Bronchial epithelial cell (primary cell): ENCODE results near the gene ANKS1A. TPM values are rescaled to one million over a fixed set of nuclear protein-coding genes. Genes with fewer than 3 reads are reported as not detected.

Source experiments
- DNase-seq: peaks from one replicate; pipeline ENCODE4 v3.0.0-alpha.2; 2010; ENCODE audit warnings: low read depth
- FAIRE-seq: peaks from 2 replicates; lab custom pipeline; 2011; peaks lifted over from hg19 to GRCh38; lab: Jason Lieb, UNC
- H3K27me3 ChIP-seq: 2 replicates; pipeline ENCODE4 v1.5.1; 2011; ENCODE audit warnings: low read length; ENCODE audit not compliant: control insufficient read depth, insufficient read depth
- H3K36me3 ChIP-seq: 2 replicates; pipeline ENCODE4 v1.5.1; 2011; ENCODE audit warnings: low read length; ENCODE audit not compliant: control insufficient read depth, insufficient read depth
- H3K4me3 ChIP-seq: 2 replicates; pipeline ENCODE4 v1.5.1; 2011; ENCODE audit warnings: mild to moderate bottlenecking, low read depth, low read length, control low read depth
- CTCF ChIP-seq: IDR thresholded peaks from 2 replicates; pipeline ENCODE4 v1.5.1; 2011; ENCODE audit warnings: mild to moderate bottlenecking, moderate library complexity, low read length, control low read depth, inconsistent platforms; ENCODE audit not compliant: insufficient read depth, severe bottlenecking
- total RNA-seq: library from RNA; depleted of rRNA; stranded (reverse); fragments of >200 nt; gene quantifications from 2 replicates; pipeline ENCODE4 v1.2.1, GENCODE V29; 2014

The ANKS1A gene
- total RNA-seq, 1 donor from 2014 or later: 9.5 TPM

GRCh38 chr6:34967461-34967860 lies 78.4 kb downstream of the ANKS1A start:
- no peak for TF ChIP-seq CTCF
- H3K4me3 ChIP-seq: no peak overlapping the region
- DNase-seq (no peak), FAIRE-seq (no peak)
- H3K27me3 ChIP-seq: no peaks in the 10 kb centered on the region
- H3K36me3 ChIP-seq: no peaks in the 10 kb centered on the region

GRCh38 chr6:34969662-34970265 lies 80.7 kb downstream of the ANKS1A start:
- peak; percentile 98 for DNase-seq
- H3K4me3 ChIP-seq: no peak overlapping the region
- no peak for TF ChIP-seq CTCF
- peak; percentile 88 for FAIRE-seq
- H3K27me3 ChIP-seq: no peaks in the 10 kb centered on the region
- no peaks in the 10 kb centered on the region for H3K36me3 ChIP-seq

- Histone ChIP-seq H3K27me3 (no peaks in the 10 kb centered on the region), H3K4me3 (no peak overlapping the region), H3K36me3 (no peaks in the 10 kb centered on the region)
- DNase-seq (peak; percentile 13), FAIRE-seq (no peak)
- no peak for TF ChIP-seq CTCF
Measured at GRCh38 chr6:34970488-34970887, 81.4 kb downstream of the ANKS1A start.

GRCh38 chr6:34970957-34971356 lies 81.9 kb downstream of the ANKS1A start:
- FAIRE-seq: no peak
- H3K27me3 ChIP-seq: no peaks in the 10 kb centered on the region
- no peak overlapping the region for H3K4me3 ChIP-seq
- TF ChIP-seq CTCF: no peak
- no peaks in the 10 kb centered on the region for H3K36me3 ChIP-seq
- DNase-seq: no peak

- FAIRE-seq: no peak
- no peak overlapping the region for H3K4me3 ChIP-seq
Measured at GRCh38 chr6:34973547-34974248, 84.6 kb downstream of the ANKS1A start.

More at GRCh38 chr6:34973547-34974248, 84.6 kb downstream of the ANKS1A start:
- DNase-seq: no peak
- no peaks in the 10 kb centered on the region for H3K36me3 ChIP-seq
- H3K27me3 ChIP-seq: no peaks in the 10 kb centered on the region
- TF ChIP-seq CTCF: no peak
